Jurkat, Clone E6-1 (cell line): Measurements from ENCODE around the gene MAP7D2. TPM values are rescaled to one million over a fixed set of nuclear protein-coding genes. Genes with fewer than 3 reads are reported as not detected.
"Not testable (repeated sequence)": the region's sequence is repeated elsewhere in the genome, so short reads cannot be mapped to it uniquely, and the experiment has no call there.

Source experiments
- DNase-seq: peaks from one replicate; pipeline ENCODE4 v3.0.0-alpha.2; 2011; ENCODE audit warnings: low read depth, low spot score
- H3K4me3 ChIP-seq: 2 replicates; pipeline ENCODE4 v1.5.1; 2011; ENCODE audit warnings: mild to moderate bottlenecking, low read length, control low read depth, moderate library complexity
- polyA plus RNA-seq: library from polyadenylated mRNA; unstranded; fragments of >200 nt; gene quantifications from one replicate; pipeline ENCODE4 v1.2.1, GENCODE V29; 2012; ENCODE audit warnings: missing spikeins; ENCODE audit not compliant: insufficient read length, insufficient read depth

MAP7D2 gene
- not detected for polyA plus RNA-seq

GRCh38 chrX:20116577-20117240, at the start of gene MAP7D2:
Gene MAP7D2, minus strand, starts transcription at chrX:20116907. Its CDS starts 28 bp downstream, at chrX:20116879.
- H3K4me3 ChIP-seq: no peak within 1 kb of the TSS
- no peak for DNase-seq

DNA sequence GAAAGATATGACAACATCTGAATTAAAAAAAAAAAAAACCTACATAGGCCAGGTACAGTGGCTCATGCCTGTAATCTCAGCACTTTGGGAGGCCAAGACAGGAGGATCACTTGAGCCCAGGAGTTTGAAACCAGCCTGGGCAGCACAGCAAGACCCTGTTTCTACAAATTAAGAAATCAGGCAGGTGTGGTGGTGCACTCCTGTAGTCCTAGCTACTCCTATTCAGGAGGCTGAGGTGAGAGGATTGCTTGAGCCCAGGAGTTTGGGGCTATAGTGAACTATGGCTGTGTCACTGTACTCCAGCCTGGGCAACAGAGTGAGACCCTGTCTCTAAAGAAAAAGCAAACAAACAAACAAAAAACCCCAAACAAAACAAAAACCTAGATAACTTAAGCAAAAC, 45.8 kb upstream of the MAP7D2 start:
- H3K4me3 ChIP-seq, DNase-seq: not testable (repeated sequence)

GRCh38 chrX:20159797-20160385, 43.2 kb upstream of the MAP7D2 start:
- no peak overlapping the region for H3K4me3 ChIP-seq
- DNase-seq: no peak

DNA sequence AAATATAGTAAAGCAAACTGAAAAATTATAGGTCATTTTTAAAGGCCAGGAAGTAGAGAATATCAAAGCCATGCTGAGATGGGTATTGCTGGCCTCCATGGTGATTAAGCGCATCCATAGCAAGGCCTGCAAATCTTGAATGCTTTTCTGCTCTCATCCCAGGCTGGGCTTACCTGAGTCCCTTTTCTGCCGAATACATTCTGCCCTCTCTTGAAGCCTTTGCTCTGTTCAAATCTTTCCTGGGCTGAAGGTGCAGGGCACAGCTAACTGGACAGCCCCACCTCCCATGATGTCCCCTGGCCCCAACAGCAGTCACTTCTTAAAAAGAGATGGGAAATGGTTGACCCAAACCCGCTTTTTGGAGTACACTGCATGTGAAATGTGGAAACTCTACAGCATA, 35.0 kb upstream of the MAP7D2 start:
- no peak for DNase-seq
- H3K4me3 ChIP-seq: no peak overlapping the region

GRCh38 chrX:20149326-20149725, 32.6 kb upstream of the MAP7D2 start:
- DNase-seq: no peak
- H3K4me3 ChIP-seq: no peak overlapping the region

GRCh38 chrX:20147561-20147960, 30.9 kb upstream of the MAP7D2 start:
- H3K4me3 ChIP-seq: no peak overlapping the region
- no peak for DNase-seq

GRCh38 chrX:20144491-20144890, 27.8 kb upstream of the MAP7D2 start:
- H3K4me3 ChIP-seq: no peak overlapping the region
- no peak for DNase-seq

DNA sequence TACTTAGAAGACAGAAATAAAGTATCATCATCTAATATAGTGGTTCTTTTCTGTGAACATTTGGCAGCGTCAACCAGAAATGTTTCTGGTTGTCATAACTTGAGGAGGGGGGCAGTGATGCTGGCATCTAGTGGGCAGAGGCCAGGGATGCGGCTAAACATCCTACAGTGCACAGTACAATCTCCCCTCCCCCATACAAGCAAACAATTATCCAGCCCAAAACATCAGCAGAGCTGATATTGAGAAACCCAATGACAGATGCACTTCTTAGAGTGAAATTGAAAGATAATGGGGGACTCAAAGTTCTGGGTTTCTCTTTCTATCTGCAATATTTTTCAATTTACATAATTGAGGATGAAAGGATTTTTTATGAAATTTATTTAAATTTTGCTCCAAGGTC, 26.9 kb upstream of the MAP7D2 start:
- H3K4me3 ChIP-seq: no peak overlapping the region
- DNase-seq: no peak

DNA sequence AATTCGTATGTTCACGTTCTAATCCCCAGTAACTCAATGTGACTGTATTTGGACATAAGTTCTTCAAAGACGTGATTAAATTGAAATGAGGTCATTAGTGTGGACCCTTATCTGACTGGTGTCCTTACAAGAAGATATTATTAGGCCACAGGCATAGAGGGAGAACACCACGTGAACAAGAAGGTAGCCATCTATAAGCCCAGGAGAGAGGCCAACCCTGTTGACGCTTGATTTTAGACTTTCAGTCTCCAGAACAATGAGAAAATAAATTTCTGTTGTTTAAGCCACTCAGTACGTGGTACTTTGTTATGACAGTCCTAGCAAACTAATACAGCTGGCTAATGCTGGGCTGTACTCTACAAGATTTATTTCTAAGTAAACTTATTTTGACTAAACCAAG, 26.4 kb upstream of the MAP7D2 start:
- no peak overlapping the region for H3K4me3 ChIP-seq

GRCh38 chrX:20141281-20142220, 24.8 kb upstream of the MAP7D2 start, which contains the start of gene EIF1AX:
Gene EIF1AX, minus strand, starts transcription at chrX:20141838. Its CDS starts 198 bp downstream, at chrX:20141640.
- H3K4me3 ChIP-seq: peak within 1 kb of the TSS; percentile 78
- DNase-seq: peak; percentile 95

More for the DNA sequence above, 26.4 kb upstream of the MAP7D2 start:
- no peak for DNase-seq

GRCh38 chrX:20140420-20140819, 23.7 kb upstream of the MAP7D2 start:
- peak overlapping the region; percentile 78 for H3K4me3 ChIP-seq
- no peak for DNase-seq

- no peak for DNase-seq
- peak overlapping the region; percentile 78 for H3K4me3 ChIP-seq
Measured at GRCh38 chrX:20139966-20140365, 23.3 kb upstream of the MAP7D2 start.

DNA sequence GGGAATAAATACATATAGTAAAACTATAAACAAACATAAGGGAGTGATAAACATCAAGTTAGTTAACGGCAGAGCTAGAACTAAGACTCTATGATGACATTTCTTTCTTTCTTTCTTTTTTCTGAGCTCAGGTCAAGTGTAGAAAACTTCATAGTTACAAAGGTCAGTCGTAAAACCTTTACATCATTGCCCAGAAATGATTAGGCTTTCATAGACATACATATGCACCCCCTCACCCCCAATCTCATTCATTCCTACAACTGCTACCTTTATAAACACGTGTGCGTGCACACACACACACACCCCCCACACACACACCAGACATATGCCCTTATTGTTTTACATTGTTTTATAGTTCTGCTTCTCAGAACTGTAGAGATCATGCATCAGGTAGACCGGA, 19.2 kb upstream of the MAP7D2 start:
- no peak for DNase-seq
- H3K4me3 ChIP-seq: no peak overlapping the region

- no peak for DNase-seq
- no peak overlapping the region for H3K4me3 ChIP-seq
Measured at GRCh38 chrX:20132666-20133065, 16.0 kb upstream of the MAP7D2 start.

GRCh38 chrX:20130357-20130756, 13.7 kb upstream of the MAP7D2 start:
- no peak overlapping the region for H3K4me3 ChIP-seq
- DNase-seq: no peak

- no peak for DNase-seq
- no peak overlapping the region for H3K4me3 ChIP-seq
Measured at GRCh38 chrX:20129547-20129946, 12.8 kb upstream of the MAP7D2 start.

GRCh38 chrX:20128670-20129069, 12.0 kb upstream of the MAP7D2 start:
- DNase-seq: no peak
- no peak overlapping the region for H3K4me3 ChIP-seq

DNA sequence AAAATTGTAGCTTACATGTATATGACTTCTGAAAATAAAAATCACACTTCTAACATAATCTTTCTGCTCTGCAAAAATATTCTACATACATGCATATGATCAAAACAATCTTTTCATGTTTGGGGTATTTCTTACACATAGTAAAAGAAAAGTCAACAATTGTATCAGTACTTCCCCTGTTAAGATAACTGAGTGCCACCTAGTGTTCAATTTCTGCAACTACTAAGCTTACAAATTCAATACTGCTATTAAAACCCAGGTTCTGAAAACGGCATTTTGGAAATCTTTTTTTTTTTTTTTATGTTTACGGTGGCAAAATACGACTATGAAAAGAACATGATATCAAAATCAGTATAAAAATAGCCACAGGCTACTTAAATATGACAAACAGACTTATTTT, 10.7 kb upstream of the MAP7D2 start:
- not testable (repeated sequence) for H3K4me3 ChIP-seq, DNase-seq

DNA sequence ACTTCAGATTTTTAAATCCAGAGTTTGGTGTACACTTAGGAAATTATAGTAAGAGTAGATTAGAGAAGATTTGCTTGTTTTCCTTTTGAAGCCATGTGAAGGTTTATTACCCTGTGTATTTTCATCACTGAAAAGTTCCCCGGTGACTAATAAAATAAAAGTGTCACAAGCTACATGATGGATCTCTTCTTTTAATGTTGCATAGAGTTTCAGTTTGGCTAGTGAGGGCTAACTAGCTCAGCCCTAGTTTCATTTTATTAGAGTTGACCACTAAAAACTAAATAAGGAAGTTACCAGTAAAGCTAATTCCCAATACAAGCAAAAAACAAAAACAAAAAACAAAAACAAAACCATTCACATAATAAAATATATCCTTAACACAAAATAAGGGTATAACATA, 10.1 kb upstream of the MAP7D2 start:
- not testable (repeated sequence) for H3K4me3 ChIP-seq, DNase-seq

GRCh38 chrX:20124964-20125363, 8.3 kb upstream of the MAP7D2 start:
- no peak for DNase-seq
- H3K4me3 ChIP-seq: no peak overlapping the region
